HepG2 (cell line): ENCODE measurements around the gene PTMA. TPM values are rescaled to one million over a fixed set of nuclear protein-coding genes. Genes with fewer than 3 reads are reported as not detected.

Experiments used
- ADNP ChIP-seq: sonication (generic); formaldehyde crosslinking; IDR thresholded peaks from 2 replicates; pipeline ENCODE4 v1.4.0; 2020; ENCODE audit warnings: missing genetic modification reagents
- DMAP1 ChIP-seq: IDR thresholded peaks from 2 replicates; pipeline ENCODE4 v1.6.1; 2016
- IKZF4 ChIP-seq: sonication (generic); formaldehyde crosslinking; IDR thresholded peaks from 2 replicates; pipeline ENCODE4 v1.5.1; 2020; ENCODE audit warnings: borderline replicate concordance, mild to moderate bottlenecking, low read depth, missing genetic modification reagents; ENCODE audit errors: not compliant biosample characterization
- JUN ChIP-seq: sonication (generic); formaldehyde crosslinking; IDR thresholded peaks from 2 replicates; pipeline ENCODE4 v1.4.0; 2020; ENCODE audit warnings: mild to moderate bottlenecking, missing genetic modification reagents
- MATR3 ChIP-seq: sonication (generic); formaldehyde crosslinking; IDR thresholded peaks from 2 replicates; pipeline ENCODE4 v1.4.0; 2020; ENCODE audit warnings: missing genetic modification reagents
- PBX2 ChIP-seq: IDR thresholded peaks from 2 replicates; pipeline ENCODE4 v1.6.1; 2016; ENCODE audit warnings: control low read depth
- PRMT3 ChIP-seq: sonication (generic); formaldehyde crosslinking; IDR thresholded peaks from 2 replicates; pipeline ENCODE4 v1.8.1; 2022; ENCODE audit warnings: low read depth, mild to moderate bottlenecking, moderate library complexity, missing genetic modification reagents, borderline replicate concordance
- THAP11 ChIP-seq: IDR thresholded peaks from 2 replicates; pipeline ENCODE4 v1.6.1; 2016; ENCODE audit warnings: missing biosample characterization, missing genetic modification reagents
- THAP8 ChIP-seq: sonication (generic); formaldehyde crosslinking; IDR thresholded peaks from 2 replicates; pipeline ENCODE4 v1.5.1; 2020; ENCODE audit warnings: missing genetic modification reagents, mild to moderate bottlenecking, borderline replicate concordance
- YEATS4 ChIP-seq: sonication (generic); formaldehyde crosslinking; IDR thresholded peaks from 2 replicates; pipeline ENCODE4 v1.4.0; 2020; ENCODE audit warnings: missing genetic modification reagents, borderline replicate concordance
- ZC3H4 ChIP-seq: sonication (generic); formaldehyde crosslinking; IDR thresholded peaks from 2 replicates; pipeline ENCODE4 v1.4.0; 2020; ENCODE audit warnings: missing genetic modification reagents, borderline replicate concordance
- ZNF138 ChIP-seq: sonication (generic); formaldehyde crosslinking; IDR thresholded peaks from 2 replicates; pipeline ENCODE4 v1.5.0; 2020; ENCODE audit warnings: mild to moderate bottlenecking, low read depth, missing genetic modification reagents
- polyA plus RNA-seq, 8 experiments: library from polyadenylated mRNA; depleted of rRNA in 3 of 8; stranded (reverse) in 7 of 8; unstranded in 1 of 8; fragments of >200 nt; fragmentation: Illumina TruSeq in 4 of 8; extraction: Trizol in 4 of 8; gene quantifications; 2 replicates each; pipeline versions ENCODE4 v1.2.1 to v1.2.3, GENCODE V29; 2011 to 2016; ENCODE audit warnings: low read depth in 4 of 8, missing spikeins in 1 of 8, mixed read lengths in 1 of 8; ENCODE audit not compliant: insufficient read depth in 1 of 8
- total RNA-seq, 5 experiments: library from RNA; depleted of rRNA; stranded (reverse); fragments of >200 nt; fragmentation: Illumina TruSeq; extraction: Trizol; gene quantifications; 2 replicates each; pipeline ENCODE4 v1.2.3, GENCODE V29; 2016; ENCODE audit warnings: low read depth in 1 of 5
- TF ChIP-seq, protein P1 (sequence below): sonication (generic); formaldehyde crosslinking; IDR thresholded peaks from 2 replicates; pipeline ENCODE4 v1.5.1; 2020; ENCODE audit warnings: mild to moderate bottlenecking, missing genetic modification reagents, moderate library complexity
- TF ChIP-seq, protein P2 (sequence below): sonication (generic); formaldehyde crosslinking; IDR thresholded peaks from 2 replicates; pipeline ENCODE4 v1.4.0; 2020; ENCODE audit warnings: missing genetic modification reagents
- TF ChIP-seq, protein P3 (sequence below): sonication (generic); IDR thresholded peaks from 2 replicates; pipeline ENCODE4 v1.6.1; 2016; ENCODE audit warnings: low read depth, borderline replicate concordance
- TF ChIP-seq, protein P4 (sequence below): IDR thresholded peaks from 2 replicates; pipeline ENCODE4 v1.6.1; 2016; ENCODE audit warnings: missing biosample characterization, missing genetic modification reagents, low read depth
- TF ChIP-seq, protein P5 (sequence below): sonication (generic); formaldehyde crosslinking; IDR thresholded peaks from 2 replicates; pipeline ENCODE4 v1.4.0; 2020; ENCODE audit warnings: missing genetic modification reagents

Gene PTMA
- total and polyA plus RNA-seq, 2 of the 13 experiments (the other 11 are each of a cell fraction or from before 2014, with no cell fraction given): 190 to 1,086 TPM

DNA sequence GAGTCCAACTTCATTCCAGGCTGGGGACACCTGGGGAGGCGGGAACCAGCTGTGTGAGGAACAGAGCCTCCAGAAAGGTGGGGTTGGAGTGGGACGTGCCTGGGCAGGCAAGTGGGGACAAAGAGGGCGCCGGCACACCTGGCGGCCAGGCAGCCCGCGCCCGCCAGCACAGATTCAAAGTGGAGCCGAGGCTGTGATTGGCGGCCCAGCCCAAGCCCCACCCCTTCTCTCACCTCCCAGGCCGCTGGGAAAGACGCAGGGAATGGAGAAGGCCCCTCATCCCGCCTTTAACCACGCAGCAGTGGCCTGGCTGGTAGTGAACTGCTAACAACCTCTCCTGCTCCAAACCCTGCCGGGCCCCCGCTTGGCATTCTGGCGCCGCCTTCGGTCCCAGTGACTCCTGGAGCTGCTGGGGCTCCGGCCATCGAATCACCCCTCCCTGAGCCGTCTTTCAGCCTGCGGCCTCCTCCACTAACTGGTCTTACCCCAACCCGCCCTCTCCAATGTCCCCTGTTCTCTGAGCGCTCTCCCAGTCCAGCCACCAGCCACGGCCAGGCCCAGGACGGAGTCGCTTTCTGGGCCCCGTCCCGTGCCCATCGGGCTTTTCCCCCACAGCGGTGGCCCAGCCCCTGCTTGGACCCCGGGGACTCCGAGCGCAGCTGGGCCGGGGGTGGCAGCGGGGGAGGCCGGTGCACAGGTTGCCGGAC, 27.9 kb upstream of the PTMA start (continued):
- TF ChIP-seq, protein P1, sequence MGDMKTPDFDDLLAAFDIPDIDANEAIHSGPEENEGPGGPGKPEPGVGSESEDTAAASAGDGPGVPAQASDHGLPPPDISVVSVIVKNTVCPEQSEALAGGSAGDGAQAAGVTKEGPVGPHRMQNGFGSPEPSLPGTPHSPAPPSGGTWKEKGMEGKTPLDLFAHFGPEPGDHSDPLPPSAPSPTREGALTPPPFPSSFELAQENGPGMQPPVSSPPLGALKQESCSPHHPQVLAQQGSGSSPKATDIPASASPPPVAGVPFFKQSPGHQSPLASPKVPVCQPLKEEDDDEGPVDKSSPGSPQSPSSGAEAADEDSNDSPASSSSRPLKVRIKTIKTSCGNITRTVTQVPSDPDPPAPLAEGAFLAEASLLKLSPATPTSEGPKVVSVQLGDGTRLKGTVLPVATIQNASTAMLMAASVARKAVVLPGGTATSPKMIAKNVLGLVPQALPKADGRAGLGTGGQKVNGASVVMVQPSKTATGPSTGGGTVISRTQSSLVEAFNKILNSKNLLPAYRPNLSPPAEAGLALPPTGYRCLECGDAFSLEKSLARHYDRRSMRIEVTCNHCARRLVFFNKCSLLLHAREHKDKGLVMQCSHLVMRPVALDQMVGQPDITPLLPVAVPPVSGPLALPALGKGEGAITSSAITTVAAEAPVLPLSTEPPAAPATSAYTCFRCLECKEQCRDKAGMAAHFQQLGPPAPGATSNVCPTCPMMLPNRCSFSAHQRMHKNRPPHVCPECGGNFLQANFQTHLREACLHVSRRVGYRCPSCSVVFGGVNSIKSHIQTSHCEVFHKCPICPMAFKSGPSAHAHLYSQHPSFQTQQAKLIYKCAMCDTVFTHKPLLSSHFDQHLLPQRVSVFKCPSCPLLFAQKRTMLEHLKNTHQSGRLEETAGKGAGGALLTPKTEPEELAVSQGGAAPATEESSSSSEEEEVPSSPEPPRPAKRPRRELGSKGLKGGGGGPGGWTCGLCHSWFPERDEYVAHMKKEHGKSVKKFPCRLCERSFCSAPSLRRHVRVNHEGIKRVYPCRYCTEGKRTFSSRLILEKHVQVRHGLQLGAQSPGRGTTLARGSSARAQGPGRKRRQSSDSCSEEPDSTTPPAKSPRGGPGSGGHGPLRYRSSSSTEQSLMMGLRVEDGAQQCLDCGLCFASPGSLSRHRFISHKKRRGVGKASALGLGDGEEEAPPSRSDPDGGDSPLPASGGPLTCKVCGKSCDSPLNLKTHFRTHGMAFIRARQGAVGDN (CRISPR knock-in tag): peak; percentile 80
- peak; percentile 77; the same call in 1 of the 2 replicates for TF ChIP-seq THAP8 (CRISPR knock-in tag)
- TF ChIP-seq, protein P2, sequence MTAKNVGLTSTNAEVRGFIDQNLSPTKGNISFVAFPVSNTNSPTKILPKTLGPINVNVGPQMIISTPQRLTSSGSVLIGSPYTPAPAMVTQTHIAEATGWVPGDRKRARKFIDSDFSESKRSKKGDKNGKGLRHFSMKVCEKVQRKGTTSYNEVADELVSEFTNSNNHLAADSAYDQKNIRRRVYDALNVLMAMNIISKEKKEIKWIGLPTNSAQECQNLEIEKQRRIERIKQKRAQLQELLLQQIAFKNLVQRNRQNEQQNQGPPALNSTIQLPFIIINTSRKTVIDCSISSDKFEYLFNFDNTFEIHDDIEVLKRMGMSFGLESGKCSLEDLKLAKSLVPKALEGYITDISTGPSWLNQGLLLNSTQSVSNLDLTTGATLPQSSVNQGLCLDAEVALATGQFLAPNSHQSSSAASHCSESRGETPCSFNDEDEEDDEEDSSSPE: peak; percentile 97
- TF ChIP-seq MATR3 (CRISPR knock-in tag): 0 out of 2 replicates have a peak, but pooled peaks have one; percentile 47
- TF ChIP-seq, protein P3, sequence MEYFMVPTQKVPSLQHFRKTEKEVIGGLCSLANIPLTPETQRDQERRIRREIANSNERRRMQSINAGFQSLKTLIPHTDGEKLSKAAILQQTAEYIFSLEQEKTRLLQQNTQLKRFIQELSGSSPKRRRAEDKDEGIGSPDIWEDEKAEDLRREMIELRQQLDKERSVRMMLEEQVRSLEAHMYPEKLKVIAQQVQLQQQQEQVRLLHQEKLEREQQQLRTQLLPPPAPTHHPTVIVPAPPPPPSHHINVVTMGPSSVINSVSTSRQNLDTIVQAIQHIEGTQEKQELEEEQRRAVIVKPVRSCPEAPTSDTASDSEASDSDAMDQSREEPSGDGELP: peak; percentile 55; the same call in 1 of the 2 replicates
- TF ChIP-seq IKZF4: peak; percentile 17
- TF ChIP-seq, protein P4, sequence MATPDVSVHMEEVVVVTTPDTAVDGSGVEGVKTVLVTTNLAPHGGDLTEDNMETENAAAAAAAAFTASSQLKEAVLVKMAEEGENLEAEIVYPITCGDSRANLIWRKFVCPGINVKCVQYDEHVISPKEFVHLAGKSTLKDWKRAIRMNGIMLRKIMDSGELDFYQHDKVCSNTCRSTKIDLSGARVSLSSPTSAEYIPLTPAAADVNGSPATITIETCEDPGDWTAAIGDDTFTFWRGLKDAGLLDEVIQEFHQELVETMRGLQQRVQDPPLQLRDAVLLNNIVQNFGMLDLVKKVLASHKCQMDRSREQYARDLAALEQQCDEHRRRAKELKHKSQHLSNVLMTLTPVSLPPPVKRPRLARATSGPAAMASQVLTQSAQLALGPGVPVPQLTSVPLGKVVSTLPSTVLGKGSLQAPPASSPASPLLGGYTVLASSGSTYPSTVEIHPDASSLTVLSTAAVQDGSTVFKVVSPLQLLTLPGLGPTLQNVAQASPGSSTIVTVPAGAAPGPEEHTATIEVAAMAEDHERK (CRISPR knock-in tag): no peak
- TF ChIP-seq PRMT3 (CRISPR knock-in tag): peak; percentile 88; the same call in 1 of the 2 replicates
- peak; percentile 17; the same call in 1 of the 2 replicates for TF ChIP-seq PBX2
- peak; percentile 77 for TF ChIP-seq DMAP1 (CRISPR knock-in tag)
- no peak for TF ChIP-seq THAP11
- TF ChIP-seq ADNP (CRISPR knock-in tag): no peak
- peak; percentile 73 for TF ChIP-seq YEATS4 (CRISPR knock-in tag)
- 0 out of 2 replicates have a peak, but pooled peaks have one; percentile 29 for TF ChIP-seq ZNF138 (CRISPR knock-in tag)
- TF ChIP-seq ZC3H4 (CRISPR knock-in tag): peak; percentile 28; the same call in 1 of the 2 replicates
- TF ChIP-seq JUN: peak; percentile 48; the same call in 1 of the 2 replicates
- TF ChIP-seq, protein P5, sequence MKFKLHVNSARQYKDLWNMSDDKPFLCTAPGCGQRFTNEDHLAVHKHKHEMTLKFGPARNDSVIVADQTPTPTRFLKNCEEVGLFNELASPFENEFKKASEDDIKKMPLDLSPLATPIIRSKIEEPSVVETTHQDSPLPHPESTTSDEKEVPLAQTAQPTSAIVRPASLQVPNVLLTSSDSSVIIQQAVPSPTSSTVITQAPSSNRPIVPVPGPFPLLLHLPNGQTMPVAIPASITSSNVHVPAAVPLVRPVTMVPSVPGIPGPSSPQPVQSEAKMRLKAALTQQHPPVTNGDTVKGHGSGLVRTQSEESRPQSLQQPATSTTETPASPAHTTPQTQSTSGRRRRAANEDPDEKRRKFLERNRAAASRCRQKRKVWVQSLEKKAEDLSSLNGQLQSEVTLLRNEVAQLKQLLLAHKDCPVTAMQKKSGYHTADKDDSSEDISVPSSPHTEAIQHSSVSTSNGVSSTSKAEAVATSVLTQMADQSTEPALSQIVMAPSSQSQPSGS (CRISPR knock-in tag): no peak
